Measurements from ENCODE around the gene HSD17B7. TPM values are rescaled to one million over a fixed set of nuclear protein-coding genes. Genes with fewer than 3 reads are reported as not detected.
"Not testable (repeated sequence)": the region's sequence is repeated elsewhere in the genome, so short reads cannot be mapped to it uniquely, and the experiment has no call there.

The HSD17B7 gene
- 26.8 to 52.8 TPM (median 44.7 TPM) in 3 replicates for polyA plus RNA-seq
- polyA plus RNA-seq (2011; ENCODE audit: low read depth), result 9.1 TPM
- polyA plus RNA-seq (2011; cell fraction: cytosol; rRNA removed), result 17.2 and 28.8 TPM in 2 replicates
- 36.6 and 49.6 TPM in 2 replicates for polyA plus RNA-seq (2011; cell fraction: nucleus; rRNA removed)
- polyA plus RNA-seq (2012; ENCODE audit: low replicate concordance), result 18.0 and 32.5 TPM in 2 replicates
- polyA minus RNA-seq, result 15.0 to 45.5 TPM (median 26.3 TPM) in 3 replicates
- polyA minus RNA-seq (2011; cell fraction: cytosol; rRNA and poly(A)+ RNA removed), result 13.6 TPM
- polyA minus RNA-seq (2011; cell fraction: nucleus; rRNA and poly(A)+ RNA removed), result 24.5 and 43.1 TPM in 2 replicates

DNA sequence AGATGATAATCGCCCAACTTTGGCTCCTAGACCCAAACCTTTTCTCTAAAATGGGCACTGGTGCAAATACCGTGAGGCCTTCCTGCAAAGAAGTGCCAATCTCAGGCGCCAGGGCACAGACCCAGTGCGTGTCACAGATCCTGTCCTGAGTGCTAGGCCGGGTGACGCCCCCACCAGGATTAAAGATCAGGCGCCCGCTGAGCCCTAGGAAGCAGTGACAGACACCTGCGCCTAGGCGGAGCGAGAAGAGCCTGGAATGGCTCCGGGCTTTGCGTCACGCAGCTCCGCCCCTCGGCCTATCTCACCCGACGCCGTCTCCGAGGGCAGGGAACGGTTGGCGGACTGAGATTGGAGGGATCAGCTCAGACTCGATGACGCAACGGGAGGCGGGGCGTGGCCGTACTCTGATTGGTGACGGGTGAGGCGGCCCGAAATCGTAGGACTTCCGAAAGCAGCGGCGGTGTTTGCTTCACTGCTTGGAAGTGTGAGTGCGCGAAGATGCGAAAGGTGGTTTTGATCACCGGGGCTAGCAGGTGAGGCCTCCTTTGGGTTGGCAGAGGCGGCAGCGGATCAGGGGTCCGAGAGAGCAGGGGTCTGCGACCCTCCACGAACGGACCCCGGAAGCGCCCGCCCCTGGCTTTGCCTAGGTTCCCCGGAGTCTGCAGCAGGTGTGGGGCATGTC is at the start of gene HSD17B7:
Gene HSD17B7 (plus strand): TSS at position 400 of the 682 bp plus-strand sequence. CDS start 99 bp downstream, at position 499.
- H3K27ac ChIP-seq (ENCODE audit: control insufficient read depth, insufficient read depth, low read length), result peak within 1 kb of the TSS; percentile 47
- H3K9me1 ChIP-seq (ENCODE audit: control insufficient read depth, extremely low read depth, insufficient read depth, low read length); H3K4me1 ChIP-seq (ENCODE audit: control insufficient read depth, extremely low read depth, insufficient read depth, low read length); H3K36me3 ChIP-seq (ENCODE audit: control insufficient read depth in 2 of 2, extremely low read depth in 1 of 2, insufficient read depth in 2 of 2, low read length in 2 of 2); H4K20me1 ChIP-seq (ENCODE audit: control insufficient read depth, extremely low read depth, insufficient read depth, low read length); H3K27me3 ChIP-seq (ENCODE audit: control insufficient read depth, extremely low read depth, insufficient read depth, low read length); dilution Hi-C loops (cut with MboI; ENCODE audit: extremely low pct_ligation_motif_present, low sequenced_read_pairs); H3K9me3 ChIP-seq (ENCODE audit: control insufficient read depth, low read depth, low read length): not testable (repeated sequence)
- H3K79me2 ChIP-seq (ENCODE audit: control insufficient read depth, insufficient read depth, low read length), result peaks cover 17% of the 10 kb centered on the region
- H3K9ac ChIP-seq (ENCODE audit: control insufficient read depth, extremely low read depth, insufficient read depth, low read length), result peak within 1 kb of the TSS; percentile 50
- FAIRE-seq (peak; percentile 88), DNase-seq (ENCODE audit: low read depth, low spot score) (peak; percentile 5)
- peak within 1 kb of the TSS; percentile 56 for H3K4me2 ChIP-seq (ENCODE audit: control insufficient read depth, extremely low read depth, insufficient read depth, low read depth, low read length)
- H2AFZ ChIP-seq (ENCODE audit: control insufficient read depth, low read length), result peak within 1 kb of the TSS; percentile 68
- H3K4me3 ChIP-seq (ENCODE audit: control insufficient read depth in 2 of 3, extremely low read depth in 1 of 3, insufficient read depth in 2 of 3, low read depth in 1 of 3, low read length in 3 of 3), result peak within 1 kb of the TSS; percentile 38 to 61 (median 42)

- dilution Hi-C loops (cut with MboI; ENCODE audit: extremely low pct_ligation_motif_present, low sequenced_read_pairs), result no loop called here
- no peak for FAIRE-seq
- no peaks in the 10 kb centered on the region for H3K27me3 ChIP-seq (ENCODE audit: control insufficient read depth, extremely low read depth, insufficient read depth, low read length)
- DNase-seq (ENCODE audit: low read depth, low spot score), result no peak
- no peak for TF ChIP-seq CTCF (optimal IDR thresholded peaks at IDR 0.05 in 1 of 3, IDR thresholded peaks at IDR 0.05 in 1 of 3, conservative IDR thresholded peaks at IDR 0.05 in 1 of 3; ENCODE audit: extremely low read depth in 1 of 3, insufficient read depth in 2 of 3, low read length in 3 of 3)
- no peak for TF ChIP-seq EZH2 (IDR thresholded peaks at IDR 0.05; ENCODE audit: low read length)
- H3K9me1 ChIP-seq (ENCODE audit: control insufficient read depth, extremely low read depth, insufficient read depth, low read length), result no peaks in the 10 kb centered on the region
- H3K9me3 ChIP-seq (ENCODE audit: control insufficient read depth, low read depth, low read length), result no peaks in the 10 kb centered on the region
- no peak overlapping the region for H3K4me3 ChIP-seq (ENCODE audit: control insufficient read depth in 2 of 3, extremely low read depth in 1 of 3, insufficient read depth in 2 of 3, low read depth in 1 of 3, low read length in 3 of 3)
- H3K36me3 ChIP-seq (ENCODE audit: control insufficient read depth in 2 of 2, extremely low read depth in 1 of 2, insufficient read depth in 2 of 2, low read length in 2 of 2), result no peaks in the 10 kb centered on the region
- H3K4me2 ChIP-seq (ENCODE audit: control insufficient read depth, extremely low read depth, insufficient read depth, low read depth, low read length), result no peak overlapping the region
- H2AFZ ChIP-seq (ENCODE audit: control insufficient read depth, low read length), result no peak overlapping the region
- no peaks in the 10 kb centered on the region for H3K79me2 ChIP-seq (ENCODE audit: control insufficient read depth, insufficient read depth, low read length)
- H3K9ac ChIP-seq (ENCODE audit: control insufficient read depth, extremely low read depth, insufficient read depth, low read length), result no peak overlapping the region
- no peaks in the 10 kb centered on the region for H3K4me1 ChIP-seq (ENCODE audit: control insufficient read depth, extremely low read depth, insufficient read depth, low read length)
- no peaks in the 10 kb centered on the region for H4K20me1 ChIP-seq (ENCODE audit: control insufficient read depth, extremely low read depth, insufficient read depth, low read length)
- no peak overlapping the region for H3K27ac ChIP-seq (ENCODE audit: control insufficient read depth, insufficient read depth, low read length)
Measured at GRCh38 chr1:162740755-162741154, 49.7 kb upstream of the HSD17B7 start.

Data from keratinocyte (primary cell).